IMR-90 (cell line): ENCODE data around the gene ZNF827.

Experiments used
- BHLHE40 ChIP-seq: fragments of 150-350 bp; IDR thresholded peaks from 2 replicates; pipeline ENCODE4 v1.6.1; 2016; ENCODE audit warnings: mild to moderate bottlenecking, low read depth, low read length
- CEBPB ChIP-seq: IDR thresholded peaks from 2 replicates; pipeline ENCODE4 v1.6.1; 2012; ENCODE audit warnings: low read depth, low read length, improper control_type of control experiment
- FOS ChIP-seq: fragments of 150-350 bp; IDR thresholded peaks from 2 replicates; pipeline ENCODE4 v1.6.1; 2016; ENCODE audit warnings: low read depth, low read length
- MAFK ChIP-seq: IDR thresholded peaks from 2 replicates; pipeline ENCODE4 v1.6.1; 2012; ENCODE audit warnings: low read depth, low read length, improper control_type of control experiment
- POLR2A ChIP-seq: IDR thresholded peaks from 2 replicates; pipeline ENCODE4 v1.6.1; 2012; ENCODE audit warnings: mild to moderate bottlenecking, low read depth, low read length
- RAD21 ChIP-seq: IDR thresholded peaks from 2 replicates; pipeline ENCODE4 v1.6.1; 2012; ENCODE audit warnings: low read length, improper control_type of control experiment
- RCOR1 ChIP-seq: IDR thresholded peaks from 2 replicates; pipeline ENCODE4 v1.6.1; 2012; ENCODE audit warnings: mild to moderate bottlenecking, low read length, improper control_type of control experiment; ENCODE audit not compliant: insufficient replicate concordance
- SMC3 ChIP-seq: fragments of 150-350 bp; IDR thresholded peaks from 2 replicates; pipeline ENCODE4 v1.6.1; 2016; ENCODE audit warnings: low read depth, mild to moderate bottlenecking, antibody characterized with exemption, low read length, moderate library complexity
- TF ChIP-seq, protein P1 (sequence below): conservative IDR thresholded peaks from 2 replicates; pipeline ENCODE4 v1.5.1; 2012; ENCODE audit warnings: mild to moderate bottlenecking, low read depth, low read length, improper control_type of control experiment
- TF ChIP-seq, protein P2 (sequence below): fragments of 150-350 bp; IDR thresholded peaks from 2 replicates; pipeline ENCODE4 v1.6.1; 2017; ENCODE audit warnings: mild to moderate bottlenecking, antibody characterized with exemption, low read length, low read depth
- TF ChIP-seq, protein P3 (sequence below): fragments of 150-350 bp; IDR thresholded peaks from 2 replicates; pipeline ENCODE4 v1.6.1; 2016; ENCODE audit warnings: low read depth, mild to moderate bottlenecking, low read length, moderate library complexity, borderline replicate concordance

DNA sequence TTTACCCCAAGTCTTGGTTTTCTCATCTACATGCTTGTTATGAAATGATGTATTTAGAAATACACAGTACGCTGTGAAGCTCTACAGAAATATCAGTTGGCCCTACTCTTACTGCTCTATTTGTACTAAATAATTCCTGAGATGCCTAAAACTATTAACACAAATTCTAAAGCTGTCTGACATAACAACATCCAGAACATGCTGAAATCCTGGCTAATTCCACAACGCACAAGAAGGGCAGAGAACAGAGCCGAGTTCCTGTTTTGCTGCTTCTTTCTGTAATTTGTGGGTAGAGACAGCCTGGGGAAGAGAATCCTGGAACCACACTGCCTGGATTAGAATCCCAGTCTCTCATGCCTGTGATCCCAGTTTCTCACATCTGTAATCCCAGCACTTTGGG lies 59.0 kb downstream of the ZNF827 start:
- TF ChIP-seq POLR2A (no peak), CEBPB (no peak), RAD21 (no peak), SMC3 (no peak), RCOR1 (no peak), MAFK (no peak), FOS (no peak), BHLHE40 (no peak)
- TF ChIP-seq, protein P1, sequence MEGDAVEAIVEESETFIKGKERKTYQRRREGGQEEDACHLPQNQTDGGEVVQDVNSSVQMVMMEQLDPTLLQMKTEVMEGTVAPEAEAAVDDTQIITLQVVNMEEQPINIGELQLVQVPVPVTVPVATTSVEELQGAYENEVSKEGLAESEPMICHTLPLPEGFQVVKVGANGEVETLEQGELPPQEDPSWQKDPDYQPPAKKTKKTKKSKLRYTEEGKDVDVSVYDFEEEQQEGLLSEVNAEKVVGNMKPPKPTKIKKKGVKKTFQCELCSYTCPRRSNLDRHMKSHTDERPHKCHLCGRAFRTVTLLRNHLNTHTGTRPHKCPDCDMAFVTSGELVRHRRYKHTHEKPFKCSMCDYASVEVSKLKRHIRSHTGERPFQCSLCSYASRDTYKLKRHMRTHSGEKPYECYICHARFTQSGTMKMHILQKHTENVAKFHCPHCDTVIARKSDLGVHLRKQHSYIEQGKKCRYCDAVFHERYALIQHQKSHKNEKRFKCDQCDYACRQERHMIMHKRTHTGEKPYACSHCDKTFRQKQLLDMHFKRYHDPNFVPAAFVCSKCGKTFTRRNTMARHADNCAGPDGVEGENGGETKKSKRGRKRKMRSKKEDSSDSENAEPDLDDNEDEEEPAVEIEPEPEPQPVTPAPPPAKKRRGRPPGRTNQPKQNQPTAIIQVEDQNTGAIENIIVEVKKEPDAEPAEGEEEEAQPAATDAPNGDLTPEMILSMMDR, result no peak
- TF ChIP-seq, protein P2, sequence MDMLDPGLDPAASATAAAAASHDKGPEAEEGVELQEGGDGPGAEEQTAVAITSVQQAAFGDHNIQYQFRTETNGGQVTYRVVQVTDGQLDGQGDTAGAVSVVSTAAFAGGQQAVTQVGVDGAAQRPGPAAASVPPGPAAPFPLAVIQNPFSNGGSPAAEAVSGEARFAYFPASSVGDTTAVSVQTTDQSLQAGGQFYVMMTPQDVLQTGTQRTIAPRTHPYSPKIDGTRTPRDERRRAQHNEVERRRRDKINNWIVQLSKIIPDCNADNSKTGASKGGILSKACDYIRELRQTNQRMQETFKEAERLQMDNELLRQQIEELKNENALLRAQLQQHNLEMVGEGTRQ, result no peak
- TF ChIP-seq, protein P3, sequence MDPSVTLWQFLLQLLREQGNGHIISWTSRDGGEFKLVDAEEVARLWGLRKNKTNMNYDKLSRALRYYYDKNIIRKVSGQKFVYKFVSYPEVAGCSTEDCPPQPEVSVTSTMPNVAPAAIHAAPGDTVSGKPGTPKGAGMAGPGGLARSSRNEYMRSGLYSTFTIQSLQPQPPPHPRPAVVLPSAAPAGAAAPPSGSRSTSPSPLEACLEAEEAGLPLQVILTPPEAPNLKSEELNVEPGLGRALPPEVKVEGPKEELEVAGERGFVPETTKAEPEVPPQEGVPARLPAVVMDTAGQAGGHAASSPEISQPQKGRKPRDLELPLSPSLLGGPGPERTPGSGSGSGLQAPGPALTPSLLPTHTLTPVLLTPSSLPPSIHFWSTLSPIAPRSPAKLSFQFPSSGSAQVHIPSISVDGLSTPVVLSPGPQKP, result no peak
